HEK293 (cell line): ENCODE data around the gene PC.

ENCODE experiments used
- CTCF ChIA-PET: fragments of 350-600 bp; formaldehyde crosslinking; extraction: SDS; loops from one replicate; lab custom pipeline; 2021; ENCODE audit warnings: antibody characterized with exemption; lab: Yijun Ruan, JAX
- POLR2A ChIA-PET: fragments of 300-600 bp; formaldehyde crosslinking; extraction: SDS; loops from one replicate; lab custom pipeline; 2020; ENCODE audit warnings: antibody characterized with exemption, inconsistent platforms; lab: Yijun Ruan, JAX
- H3K27ac ChIP-seq: fragments of 200-500 bp; sonication (Bioruptor generic); 2 replicates; pipeline ENCODE4 v1.5.1; 2014; ENCODE audit warnings: low read depth, low read length, control low read depth, inconsistent platforms; ENCODE audit errors: extremely low read depth
- H3K36me3 ChIP-seq, 2 experiments: fragments of 200-500 bp in 1 of 2; sonication (Bioruptor generic) in 1 of 2; 1 replicate in 1 of 2; 2 replicates in 1 of 2; pipeline ENCODE4 v1.5.1; 2014 to 2017; ENCODE audit warnings: inconsistent platforms in 2 of 2, low read length in 2 of 2; ENCODE audit not compliant: control insufficient read depth in 2 of 2, insufficient read depth in 1 of 2
- H3K4me1 ChIP-seq: fragments of 200-500 bp; sonication (Bioruptor generic); 2 replicates; pipeline ENCODE4 v1.5.1; 2014; ENCODE audit warnings: mild to moderate bottlenecking, low read length, inconsistent platforms; ENCODE audit not compliant: control insufficient read depth, insufficient read depth
- H3K4me3 ChIP-seq: 2 replicates; pipeline ENCODE4 v1.5.1; 2011; ENCODE audit warnings: low read depth, mild to moderate bottlenecking, control low read depth, low read length, moderate library complexity
- H3K9me3 ChIP-seq: fragments of 200-500 bp; sonication (Bioruptor generic); 2 replicates; pipeline ENCODE4 v1.5.1; 2014; ENCODE audit warnings: low read depth, low read length, inconsistent platforms; ENCODE audit not compliant: control insufficient read depth, insufficient read depth
- CTCF ChIP-seq: fragments of 450-650 bp; formaldehyde crosslinking; IDR thresholded peaks from 2 replicates; pipeline ENCODE4 v1.5.1; 2016; ENCODE audit warnings: missing biosample characterization, missing genetic modification characterization
- HOXC10 ChIP-seq: sonication (generic); formaldehyde crosslinking; IDR thresholded peaks from 2 replicates; pipeline ENCODE4 v1.8.1; 2023; ENCODE audit warnings: mild to moderate bottlenecking, missing genetic modification reagents
- SP2 ChIP-seq: fragments of 450-650 bp; formaldehyde crosslinking; IDR thresholded peaks from 2 replicates; pipeline ENCODE4 v1.5.1; 2016; ENCODE audit warnings: missing biosample characterization, missing genetic modification characterization
- TCF7L2 ChIP-seq: IDR thresholded peaks from 2 replicates; pipeline ENCODE4 v1.6.1; 2011; ENCODE audit warnings: low read depth, mild to moderate bottlenecking, inconsistent platforms, low read length, moderate library complexity, borderline replicate concordance
- ZBTB20 ChIP-seq: fragments of 450-650 bp; formaldehyde crosslinking; IDR thresholded peaks from 2 replicates; pipeline ENCODE4 v1.5.1; 2016; ENCODE audit warnings: missing biosample characterization, missing genetic modification characterization
- ZNF114 ChIP-seq: fragments of 450-650 bp; formaldehyde crosslinking; IDR thresholded peaks from 2 replicates; pipeline ENCODE4 v1.5.0; 2017; ENCODE audit warnings: missing biosample characterization, missing genetic modification characterization
- ZNF133 ChIP-seq: fragments of 450-650 bp; formaldehyde crosslinking; IDR thresholded peaks from 2 replicates; pipeline ENCODE4 v1.5.1; 2016; ENCODE audit warnings: missing biosample characterization, missing genetic modification characterization
- ZNF155 ChIP-seq: fragments of 450-650 bp; formaldehyde crosslinking; IDR thresholded peaks from 2 replicates; pipeline ENCODE4 v1.5.1; 2016; ENCODE audit warnings: missing biosample characterization, missing genetic modification characterization
- ZNF19 ChIP-seq: fragments of 450-650 bp; formaldehyde crosslinking; IDR thresholded peaks from 2 replicates; pipeline ENCODE4; 2016; ENCODE audit warnings: missing biosample characterization, missing genetic modification characterization, low read depth
- ZNF202 ChIP-seq: fragments of 450-650 bp; formaldehyde crosslinking; IDR thresholded peaks from 2 replicates; pipeline ENCODE4 v1.5.1; 2016; ENCODE audit warnings: missing biosample characterization, missing genetic modification characterization, borderline replicate concordance
- ZNF23 ChIP-seq: fragments of 450-650 bp; formaldehyde crosslinking; IDR thresholded peaks from 2 replicates; pipeline ENCODE4 v1.5.1; 2016; ENCODE audit warnings: missing biosample characterization, missing genetic modification characterization, borderline replicate concordance
- ZNF274 ChIP-seq, 2 experiments: fragments of 200-500 bp in 1 of 2; fragments of 450-650 bp in 1 of 2; sonication (Bioruptor generic) in 1 of 2; formaldehyde crosslinking in 1 of 2; IDR thresholded peaks; 2 replicates each; pipeline versions ENCODE4 v1.5.1 to v1.6.1; 2014 to 2016; ENCODE audit warnings: borderline replicate concordance in 1 of 2, inconsistent platforms in 1 of 2, low read length in 1 of 2, missing biosample characterization in 1 of 2, missing genetic modification characterization in 1 of 2
- ZNF311 ChIP-seq: fragments of 450-650 bp; formaldehyde crosslinking; IDR thresholded peaks from 2 replicates; pipeline ENCODE4 v1.5.1; 2017; ENCODE audit warnings: missing biosample characterization, missing genetic modification characterization, borderline replicate concordance
- ZNF324 ChIP-seq: fragments of 450-650 bp; formaldehyde crosslinking; IDR thresholded peaks from 2 replicates; pipeline ENCODE4 v1.5.1; 2016; ENCODE audit warnings: missing biosample characterization, missing genetic modification characterization
- ZNF362 ChIP-seq: fragments of 450-650 bp; formaldehyde crosslinking; IDR thresholded peaks from 2 replicates; pipeline ENCODE4 v1.5.1; 2016; ENCODE audit warnings: missing biosample characterization, missing genetic modification characterization
- ZNF404 ChIP-seq: fragments of 450-650 bp; formaldehyde crosslinking; IDR thresholded peaks from 2 replicates; pipeline ENCODE4 v1.5.1; 2017; ENCODE audit warnings: missing biosample characterization, missing genetic modification characterization
- ZNF423 ChIP-seq: fragments of 450-650 bp; formaldehyde crosslinking; IDR thresholded peaks from 2 replicates; pipeline ENCODE4 v1.5.1; 2016; ENCODE audit warnings: missing biosample characterization, missing genetic modification characterization
- ZNF426 ChIP-seq: fragments of 450-650 bp; formaldehyde crosslinking; IDR thresholded peaks from 2 replicates; pipeline ENCODE4 v1.5.1; 2017; ENCODE audit warnings: missing biosample characterization, missing genetic modification characterization, mild to moderate bottlenecking, inconsistent platforms, moderate library complexity
- ZNF514 ChIP-seq: fragments of 450-650 bp; formaldehyde crosslinking; IDR thresholded peaks from 2 replicates; pipeline ENCODE4 v1.5.1; 2016; ENCODE audit warnings: missing biosample characterization, missing genetic modification characterization
- ZNF626 ChIP-seq: fragments of 450-650 bp; sonication (Bioruptor Pico); formaldehyde crosslinking; IDR thresholded peaks from 2 replicates; pipeline ENCODE4 v1.5.1; 2018; ENCODE audit warnings: missing biosample characterization, missing genetic modification characterization, inconsistent platforms
- ZNF639 ChIP-seq: fragments of 450-650 bp; formaldehyde crosslinking; IDR thresholded peaks from 2 replicates; pipeline ENCODE4 v1.5.1; 2016; ENCODE audit warnings: missing biosample characterization, missing genetic modification characterization
- ZNF645 ChIP-seq: fragments of 450-650 bp; formaldehyde crosslinking; IDR thresholded peaks from 2 replicates; pipeline ENCODE4; 2016; ENCODE audit warnings: missing biosample characterization, missing genetic modification characterization
- ZNF664 ChIP-seq: fragments of 450-650 bp; formaldehyde crosslinking; IDR thresholded peaks from 2 replicates; pipeline ENCODE4 v1.5.1; 2016; ENCODE audit warnings: missing biosample characterization, missing genetic modification characterization
- ZNF701 ChIP-seq: fragments of 450-650 bp; formaldehyde crosslinking; IDR thresholded peaks from 2 replicates; pipeline ENCODE4 v1.5.1; 2016; ENCODE audit warnings: missing biosample characterization, missing genetic modification characterization
- ZNF768 ChIP-seq: fragments of 450-650 bp; formaldehyde crosslinking; IDR thresholded peaks from 2 replicates; pipeline ENCODE4 v1.5.1; 2018; ENCODE audit warnings: missing biosample characterization, mild to moderate bottlenecking, missing genetic modification characterization
- ZNF776 ChIP-seq: fragments of 450-650 bp; formaldehyde crosslinking; IDR thresholded peaks from 2 replicates; pipeline ENCODE4 v1.5.0; 2017; ENCODE audit warnings: missing biosample characterization, missing genetic modification characterization, borderline replicate concordance
- ZNF785 ChIP-seq: fragments of 450-650 bp; formaldehyde crosslinking; IDR thresholded peaks from 2 replicates; pipeline ENCODE4 v1.5.1; 2016; ENCODE audit warnings: missing biosample characterization, missing genetic modification characterization
- ZNF792 ChIP-seq: fragments of 450-650 bp; formaldehyde crosslinking; IDR thresholded peaks from 2 replicates; pipeline ENCODE4 v1.5.1; 2016; ENCODE audit warnings: missing biosample characterization, missing genetic modification characterization

PC gene

GRCh38 chr11:66849501-66850234, 108.5 kb downstream of the PC start:
- no peaks in the 10 kb centered on the region for H3K4me1 ChIP-seq
- TF ChIP-seq ZNF202 (tag by site-specific recombination) (no peak), ZNF514 (tag by site-specific recombination) (no peak), ZNF768 (tag by site-specific recombination) (no peak), ZBTB20 (tag by site-specific recombination) (no peak), ZNF274 (IDR thresholded peaks at IDR 0.05; ENCODE audit: low read length) (no peak), ZNF274 (tag by site-specific recombination; IDR thresholded peaks at IDR 0.05; ENCODE audit: borderline replicate concordance) (no peak), ZNF626 (tag by site-specific recombination) (no peak), ZNF114 (no peak), CTCF (no peak), ZNF664 (tag by site-specific recombination) (no peak), ZNF324 (tag by site-specific recombination) (no peak), ZNF785 (tag by site-specific recombination) (no peak)
- H3K4me3 ChIP-seq = no peak overlapping the region
- H3K27ac ChIP-seq = no peak overlapping the region
- ChIA-PET CTCF (interaction anchor here (0.6 to 0.9 kb wide), 3 partner anchors 34 to 270 kb away, joined by 3 to 5 read pairs (median 3); partner anchors contain the start of gene KDM2A), POLR2A (interaction anchor here (1.0 kb wide), 1 partner anchor 12 kb away, joined by 10 read pairs; no protein-coding TSS in a partner anchor)
- H3K36me3 ChIP-seq = peaks cover 0 to 58% of the 10 kb centered on the region in 2 experiments; a peak in 1 of 3 replicates
- H3K9me3 ChIP-seq = no peaks in the 10 kb centered on the region

- Histone ChIP-seq H3K9me3 (no peaks in the 10 kb centered on the region), H3K4me3 (no peak overlapping the region), H3K36me3 (peaks cover 0 to 61% of the 10 kb centered on the region in 2 experiments; a peak in 1 of 3 replicates), H3K4me1 (no peaks in the 10 kb centered on the region), H3K27ac (no peak overlapping the region)
- ChIA-PET POLR2A (interaction anchor here (1.0 kb wide), 1 partner anchor 11 kb away, joined by 10 read pairs; no protein-coding TSS in a partner anchor), CTCF (interaction anchor here (0.6 to 0.9 kb wide), 3 partner anchors 8 to 125 kb away, joined by 3 to 5 read pairs (median 3); no protein-coding TSS in a partner anchor)
- TF ChIP-seq ZNF404 (tag by site-specific recombination) (no peak), ZNF155 (tag by site-specific recombination) (no peak), ZNF426 (tag by site-specific recombination) (no peak), ZNF785 (tag by site-specific recombination) (no peak), ZNF19 (tag by site-specific recombination) (no peak), ZNF23 (no peak), ZNF701 (no peak), TCF7L2 (no peak), ZNF645 (tag by site-specific recombination) (no peak), ZNF133 (tag by site-specific recombination) (no peak), SP2 (tag by site-specific recombination) (no peak), ZNF311 (tag by site-specific recombination) (no peak), ZNF423 (no peak), ZNF639 (tag by site-specific recombination) (no peak), ZNF362 (no peak), ZNF792 (no peak), HOXC10 (CRISPR knock-in tag) (no peak), ZNF776 (no peak)
Observed at GRCh38 chr11:66848671-66849500, 109.3 kb downstream of the PC start.
